ENCODE measurements around the gene SPAG6.

DNA sequence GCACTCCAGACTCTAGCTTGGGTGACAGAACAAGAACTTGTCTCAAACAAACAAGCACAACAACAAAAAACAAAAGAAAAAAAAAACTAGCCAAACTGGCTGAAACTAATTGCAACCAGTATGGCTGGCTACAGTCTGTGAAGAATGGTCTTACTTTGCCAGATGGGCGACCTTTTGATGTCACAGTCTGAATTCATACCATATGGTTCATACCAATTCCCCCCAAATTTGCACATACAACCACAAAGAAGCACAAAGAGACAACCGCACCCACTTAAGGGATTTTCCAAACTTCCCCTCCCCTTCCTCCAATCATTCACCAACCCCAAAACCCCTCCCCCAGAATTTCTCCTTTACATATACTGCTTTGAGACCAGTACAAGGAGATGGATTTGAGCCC lies 114.2 kb downstream of the SPAG6 start:
- no peak for TF ChIP-seq POLR2A (IDR thresholded peaks at IDR 0.05)
- TF ChIP-seq, protein P1, sequence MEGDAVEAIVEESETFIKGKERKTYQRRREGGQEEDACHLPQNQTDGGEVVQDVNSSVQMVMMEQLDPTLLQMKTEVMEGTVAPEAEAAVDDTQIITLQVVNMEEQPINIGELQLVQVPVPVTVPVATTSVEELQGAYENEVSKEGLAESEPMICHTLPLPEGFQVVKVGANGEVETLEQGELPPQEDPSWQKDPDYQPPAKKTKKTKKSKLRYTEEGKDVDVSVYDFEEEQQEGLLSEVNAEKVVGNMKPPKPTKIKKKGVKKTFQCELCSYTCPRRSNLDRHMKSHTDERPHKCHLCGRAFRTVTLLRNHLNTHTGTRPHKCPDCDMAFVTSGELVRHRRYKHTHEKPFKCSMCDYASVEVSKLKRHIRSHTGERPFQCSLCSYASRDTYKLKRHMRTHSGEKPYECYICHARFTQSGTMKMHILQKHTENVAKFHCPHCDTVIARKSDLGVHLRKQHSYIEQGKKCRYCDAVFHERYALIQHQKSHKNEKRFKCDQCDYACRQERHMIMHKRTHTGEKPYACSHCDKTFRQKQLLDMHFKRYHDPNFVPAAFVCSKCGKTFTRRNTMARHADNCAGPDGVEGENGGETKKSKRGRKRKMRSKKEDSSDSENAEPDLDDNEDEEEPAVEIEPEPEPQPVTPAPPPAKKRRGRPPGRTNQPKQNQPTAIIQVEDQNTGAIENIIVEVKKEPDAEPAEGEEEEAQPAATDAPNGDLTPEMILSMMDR (IDR thresholded peaks at IDR 0.05): no peak

Measured in esophagus squamous epithelium (tissue), 4 donors.